Tibial nerve (tissue), 4 donors: ENCODE results near the gene SFMBT2. TPM values are rescaled to one million over a fixed set of nuclear protein-coding genes. Genes with fewer than 3 reads are reported as not detected.

Experiments used
- DNase-seq, 2 donors: peaks; one replicate each; pipeline ENCODE4 v3.0.0-alpha.2; 2019; ENCODE audit warnings: low spot score in 2 of 2
- H3K27ac ChIP-seq, 4 donors: fragments of 200-600 bp; sonication (generic) in 3 of 4; one replicate each; pipeline ENCODE4 v1.5.1; 2017 to 2019; ENCODE audit warnings: mild to moderate bottlenecking in 1 of 4
- H3K27me3 ChIP-seq, 2 donors: fragments of 200-600 bp; sonication (generic) in 1 of 2; one replicate each; pipeline versions ENCODE4 v1.5.1 to v1.6.0; 2017 to 2019
- H3K36me3 ChIP-seq, 3 donors: fragments of 200-600 bp; sonication (generic); one replicate each; pipeline ENCODE4 v1.5.1; 2018 to 2019
- H3K4me1 ChIP-seq, 4 donors: fragments of 200-600 bp; sonication (generic) in 3 of 4; one replicate each; pipeline ENCODE4 v1.5.1; 2017 to 2019
- H3K4me3 ChIP-seq, 4 donors: fragments of 200-600 bp; sonication (generic) in 3 of 4; one replicate each; pipeline ENCODE4 v1.5.1; 2017 to 2019; ENCODE audit warnings: mild to moderate bottlenecking in 1 of 4, moderate library complexity in 1 of 4
- H3K9me3 ChIP-seq, 4 donors: fragments of 200-600 bp; sonication (generic) in 3 of 4; one replicate each; pipeline ENCODE4 v1.5.1; 2017 to 2019
- CTCF ChIP-seq, 5 experiments: fragments of 200-600 bp in 3 of 5; fragments of 450-650 bp in 2 of 5; sonication (generic) in 3 of 5; IDR thresholded peaks; one replicate each; pipeline ENCODE4 v1.5.1; 2016 to 2019; ENCODE audit warnings: antibody characterized with exemption in 5 of 5, mild to moderate bottlenecking in 3 of 5, moderate library complexity in 2 of 5
- EP300 ChIP-seq, 2 donors: sonication (generic); formaldehyde crosslinking; IDR thresholded peaks; one replicate each; pipeline ENCODE4 v1.6.1; 2017; ENCODE audit warnings: antibody characterized with exemption in 2 of 2, mild to moderate bottlenecking in 1 of 2
- POLR2A ChIP-seq, 2 donors: fragments of 450-650 bp; IDR thresholded peaks; one replicate each; pipeline ENCODE4 v1.6.1; 2017; ENCODE audit warnings: antibody characterized with exemption in 2 of 2, mild to moderate bottlenecking in 2 of 2, moderate library complexity in 2 of 2
- WGBS, 2 donors: methylation state at CpG; one replicate each; pipeline ENCODE4 v1.1.5; 2018; 5-methylcytosine and 5-hydroxymethylcytosine counted together
- total RNA-seq, 4 donors: library from RNA; depleted of rRNA; stranded (reverse); fragments of >200 nt; gene quantifications; one replicate each; pipeline ENCODE4 v1.1.0, GENCODE V29; 2016

The SFMBT2 gene
- total RNA-seq, 4 donors from 2014 or later, result 10.2 to 24.0 (median 15.4) TPM

- Histone ChIP-seq H3K27ac (no peak overlapping the region), H3K27me3 (no peaks in the 10 kb centered on the region), H3K4me1 (no peaks in the 10 kb centered on the region), H3K9me3 (no peaks in the 10 kb centered on the region), H3K4me3 (no peak overlapping the region), H3K36me3 (no peaks in the 10 kb centered on the region)
- no peak for DNase-seq
- WGBS, 2 donors, result 85 to 89% methylated on average over 4 of the region's 4 CpGs
- TF ChIP-seq EP300 (IDR thresholded peaks at IDR 0.05), result no peak
- TF ChIP-seq POLR2A (IDR thresholded peaks at IDR 0.05), result no peak
- TF ChIP-seq CTCF (IDR thresholded peaks at IDR 0.05), result no peak
Observed at GRCh38 chr10:7426349-7426748, 15.5 kb upstream of the SFMBT2 start.

GRCh38 chr10:7425691-7426090 lies 14.9 kb upstream of the SFMBT2 start:
- no peaks in the 10 kb centered on the region for H3K9me3 ChIP-seq
- WGBS, 2 donors, result 95% methylated on average over 5 of the region's 5 CpGs
- no peak overlapping the region for H3K27ac ChIP-seq
- no peaks in the 10 kb centered on the region for H3K4me1 ChIP-seq
- no peak overlapping the region for H3K4me3 ChIP-seq
- no peak for TF ChIP-seq CTCF (IDR thresholded peaks at IDR 0.05)
- TF ChIP-seq EP300 (IDR thresholded peaks at IDR 0.05), result no peak
- TF ChIP-seq POLR2A (IDR thresholded peaks at IDR 0.05), result no peak
- DNase-seq, result no peak
- no peaks in the 10 kb centered on the region for H3K27me3 ChIP-seq
- no peaks in the 10 kb centered on the region for H3K36me3 ChIP-seq

- Histone ChIP-seq H3K4me1 (no peaks in the 10 kb centered on the region), H3K27ac (no peak overlapping the region), H3K36me3 (no peaks in the 10 kb centered on the region), H3K27me3 (no peaks in the 10 kb centered on the region), H3K4me3 (no peak overlapping the region), H3K9me3 (no peaks in the 10 kb centered on the region)
- no peak for DNase-seq
- TF ChIP-seq POLR2A (IDR thresholded peaks at IDR 0.05) (no peak), CTCF (IDR thresholded peaks at IDR 0.05) (no peak), EP300 (IDR thresholded peaks at IDR 0.05) (no peak)
- WGBS, 2 donors, result 74 to 87% methylated on average over 3 of the region's 3 CpGs
Observed at GRCh38 chr10:7424919-7425318, 14.1 kb upstream of the SFMBT2 start.

- Histone ChIP-seq H3K36me3 (no peaks in the 10 kb centered on the region), H3K4me1 (no peaks in the 10 kb centered on the region), H3K9me3 (no peaks in the 10 kb centered on the region), H3K4me3 (no peak overlapping the region), H3K27me3 (no peaks in the 10 kb centered on the region), H3K27ac (no peak overlapping the region)
- TF ChIP-seq CTCF (IDR thresholded peaks at IDR 0.05), result no peak
- no peak for TF ChIP-seq POLR2A (IDR thresholded peaks at IDR 0.05)
- no peak for TF ChIP-seq EP300 (IDR thresholded peaks at IDR 0.05)
- no peak for DNase-seq
- WGBS, 2 donors, result 65 to 75% methylated on average over 12 of the region's 12 CpGs
Observed at GRCh38 chr10:7424315-7424714, 13.5 kb upstream of the SFMBT2 start.

- TF ChIP-seq EP300 (IDR thresholded peaks at IDR 0.05) (no peak), CTCF (IDR thresholded peaks at IDR 0.05) (no peak), POLR2A (IDR thresholded peaks at IDR 0.05) (no peak)
- no peaks in the 10 kb centered on the region for H3K36me3 ChIP-seq
- WGBS, 2 donors, result 26 to 28% methylated on average over 6 of the region's 6 CpGs
- DNase-seq, result no peak
- H3K4me3 ChIP-seq, result no peak overlapping the region
- no peaks in the 10 kb centered on the region for H3K4me1 ChIP-seq
- no peaks in the 10 kb centered on the region for H3K27me3 ChIP-seq
- no peak overlapping the region for H3K27ac ChIP-seq
- no peaks in the 10 kb centered on the region for H3K9me3 ChIP-seq
Observed at GRCh38 chr10:7423521-7423920, 12.7 kb upstream of the SFMBT2 start.
